DND-41 (cell line): Measurements from ENCODE around the gene SKIC8.

ENCODE experiments used
- ATAC-seq: fragments of 200-7000 bp; cut with Tn5 transposase; 3 replicates; pipeline ENCODE4 v1.9.1; 2021; ENCODE audit warnings: low read depth; ENCODE audit not compliant: insufficient read depth
- DNase-seq: peaks from one replicate; pipeline ENCODE4 v3.0.0-alpha.2; 2020
- H2AFZ ChIP-seq: 2 replicates; pipeline ENCODE4 v1.6.0; 2012; ENCODE audit warnings: low read depth, low read length
- H3K27ac ChIP-seq: 2 replicates; pipeline ENCODE4 v1.5.1; 2012; ENCODE audit warnings: low read length, inconsistent platforms
- H3K27me3 ChIP-seq: fragments of 200-600 bp; sonication (generic); 2 replicates; pipeline ENCODE4 v1.6.0; 2012; ENCODE audit warnings: low read length, mild to moderate bottlenecking, inconsistent platforms; ENCODE audit not compliant: insufficient read depth, poor library complexity
- H3K36me3 ChIP-seq: 2 replicates; pipeline ENCODE4 v1.5.1; 2012; ENCODE audit warnings: low read length, inconsistent platforms; ENCODE audit not compliant: insufficient read depth
- H3K4me1 ChIP-seq: 2 replicates; pipeline ENCODE4 v1.5.1; 2012; ENCODE audit warnings: mild to moderate bottlenecking, low read length; ENCODE audit not compliant: insufficient read depth
- H3K4me2 ChIP-seq: 2 replicates; pipeline ENCODE4 v1.6.0; 2012; ENCODE audit warnings: mild to moderate bottlenecking, moderate library complexity, low read length, inconsistent platforms; ENCODE audit not compliant: insufficient read depth
- H3K4me3 ChIP-seq, 2 experiments: fragments of 200-600 bp in 1 of 2; shearing (Covaris generic) in 1 of 2; 2 replicates each; pipeline ENCODE4 v1.5.1; 2012 to 2016; ENCODE audit warnings: inconsistent platforms in 2 of 2, low read length in 2 of 2, mild to moderate bottlenecking in 2 of 2, low read depth in 1 of 2, moderate library complexity in 1 of 2
- H3K79me2 ChIP-seq: 2 replicates; pipeline ENCODE4 v1.6.0; 2012; ENCODE audit warnings: low read length, inconsistent platforms; ENCODE audit not compliant: insufficient read depth
- H3K9ac ChIP-seq: 2 replicates; pipeline ENCODE4 v1.6.0; 2012; ENCODE audit warnings: low read depth, mild to moderate bottlenecking, inconsistent platforms, low read length, moderate library complexity
- H3K9me3 ChIP-seq: 2 replicates; pipeline ENCODE4 v1.5.1; 2012; ENCODE audit warnings: low read length, moderate library complexity, mild to moderate bottlenecking, inconsistent platforms; ENCODE audit not compliant: insufficient read depth, severe bottlenecking
- H4K20me1 ChIP-seq: 2 replicates; pipeline ENCODE4 v1.6.0; 2012; ENCODE audit warnings: low read length; ENCODE audit not compliant: insufficient read depth
- EZH2 ChIP-seq: IDR thresholded peaks from 3 replicates; pipeline ENCODE4 v1.6.1; 2012; ENCODE audit warnings: borderline replicate concordance, low read depth, mild to moderate bottlenecking, moderate library complexity, low read length, inconsistent platforms; ENCODE audit not compliant: severe bottlenecking
- TF ChIP-seq, protein P1 (sequence below): IDR thresholded peaks from 2 replicates; pipeline ENCODE4 v1.5.1; 2012; ENCODE audit warnings: borderline replicate concordance, low read length, moderate library complexity, mild to moderate bottlenecking; ENCODE audit not compliant: poor library complexity, severe bottlenecking; ENCODE audit errors: extremely low read depth

Gene SKIC8

DNA sequence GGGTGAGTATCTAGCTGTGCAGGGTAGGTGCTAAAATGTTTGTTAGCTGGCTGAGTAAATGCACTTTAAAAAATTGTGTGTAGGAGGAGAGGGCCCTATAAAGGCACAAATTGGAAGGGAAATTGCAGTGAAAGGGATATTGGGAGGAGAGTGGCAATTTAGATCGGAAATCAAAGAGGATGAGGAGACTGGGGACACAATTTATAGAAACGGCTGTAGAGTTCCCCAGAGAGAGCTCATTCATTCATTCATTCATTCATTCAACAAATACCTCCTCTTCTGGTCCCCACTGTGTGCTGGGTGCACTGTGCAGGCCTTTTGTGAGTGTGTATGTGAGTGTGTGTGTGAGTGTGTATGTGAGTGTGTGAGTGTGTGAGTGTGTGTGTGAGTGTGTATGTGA lies 32.6 kb downstream of the SKIC8 start:
- no peaks in the 10 kb centered on the region for H3K27me3 ChIP-seq
- no peaks in the 10 kb centered on the region for H3K9me3 ChIP-seq
- DNase-seq (no peak), ATAC-seq (no peak)
- H3K4me3 ChIP-seq, result no peak overlapping the region
- no peak overlapping the region for H3K9ac ChIP-seq
- TF ChIP-seq, protein P1, sequence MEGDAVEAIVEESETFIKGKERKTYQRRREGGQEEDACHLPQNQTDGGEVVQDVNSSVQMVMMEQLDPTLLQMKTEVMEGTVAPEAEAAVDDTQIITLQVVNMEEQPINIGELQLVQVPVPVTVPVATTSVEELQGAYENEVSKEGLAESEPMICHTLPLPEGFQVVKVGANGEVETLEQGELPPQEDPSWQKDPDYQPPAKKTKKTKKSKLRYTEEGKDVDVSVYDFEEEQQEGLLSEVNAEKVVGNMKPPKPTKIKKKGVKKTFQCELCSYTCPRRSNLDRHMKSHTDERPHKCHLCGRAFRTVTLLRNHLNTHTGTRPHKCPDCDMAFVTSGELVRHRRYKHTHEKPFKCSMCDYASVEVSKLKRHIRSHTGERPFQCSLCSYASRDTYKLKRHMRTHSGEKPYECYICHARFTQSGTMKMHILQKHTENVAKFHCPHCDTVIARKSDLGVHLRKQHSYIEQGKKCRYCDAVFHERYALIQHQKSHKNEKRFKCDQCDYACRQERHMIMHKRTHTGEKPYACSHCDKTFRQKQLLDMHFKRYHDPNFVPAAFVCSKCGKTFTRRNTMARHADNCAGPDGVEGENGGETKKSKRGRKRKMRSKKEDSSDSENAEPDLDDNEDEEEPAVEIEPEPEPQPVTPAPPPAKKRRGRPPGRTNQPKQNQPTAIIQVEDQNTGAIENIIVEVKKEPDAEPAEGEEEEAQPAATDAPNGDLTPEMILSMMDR, result no peak
- TF ChIP-seq EZH2, result no peak
- H3K36me3 ChIP-seq, result no peaks in the 10 kb centered on the region
- no peaks in the 10 kb centered on the region for H4K20me1 ChIP-seq
- no peak overlapping the region for H2AFZ ChIP-seq
- H3K4me2 ChIP-seq, result no peak overlapping the region
- no peaks in the 10 kb centered on the region for H3K79me2 ChIP-seq
- no peaks in the 10 kb centered on the region for H3K4me1 ChIP-seq
- no peak overlapping the region for H3K27ac ChIP-seq

DNA sequence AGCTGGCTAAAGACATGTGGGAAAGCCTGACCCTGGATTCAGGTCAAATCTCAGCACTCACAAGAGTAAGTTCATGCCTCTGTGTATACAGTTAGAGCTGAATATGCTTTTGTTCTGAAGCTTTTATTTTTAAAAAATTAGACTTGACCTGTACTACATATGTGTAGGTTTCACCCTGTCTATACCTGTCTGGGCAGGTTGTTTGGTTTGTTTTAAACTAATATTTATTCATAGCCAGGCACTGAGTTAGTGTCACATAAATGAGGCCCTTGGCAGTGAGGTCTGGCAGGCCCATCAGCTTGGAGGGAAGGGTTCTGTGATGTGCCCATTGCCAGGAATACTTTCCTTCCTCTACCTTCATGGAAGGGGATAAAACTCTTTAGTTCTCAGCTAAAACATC lies 33.2 kb downstream of the SKIC8 start:
- ATAC-seq, result no peak
- Histone ChIP-seq H3K9me3 (no peaks in the 10 kb centered on the region), H3K36me3 (no peaks in the 10 kb centered on the region), H3K4me2 (no peak overlapping the region), H3K79me2 (no peaks in the 10 kb centered on the region), H3K4me3 (no peak overlapping the region), H3K27me3 (no peaks in the 10 kb centered on the region), H3K4me1 (no peaks in the 10 kb centered on the region), H4K20me1 (no peaks in the 10 kb centered on the region), H3K9ac (no peak overlapping the region), H2AFZ (no peak overlapping the region), H3K27ac (no peak overlapping the region)
- TF ChIP-seq, protein P1, result no peak
- no peak for TF ChIP-seq EZH2
- no peak for DNase-seq

DNA sequence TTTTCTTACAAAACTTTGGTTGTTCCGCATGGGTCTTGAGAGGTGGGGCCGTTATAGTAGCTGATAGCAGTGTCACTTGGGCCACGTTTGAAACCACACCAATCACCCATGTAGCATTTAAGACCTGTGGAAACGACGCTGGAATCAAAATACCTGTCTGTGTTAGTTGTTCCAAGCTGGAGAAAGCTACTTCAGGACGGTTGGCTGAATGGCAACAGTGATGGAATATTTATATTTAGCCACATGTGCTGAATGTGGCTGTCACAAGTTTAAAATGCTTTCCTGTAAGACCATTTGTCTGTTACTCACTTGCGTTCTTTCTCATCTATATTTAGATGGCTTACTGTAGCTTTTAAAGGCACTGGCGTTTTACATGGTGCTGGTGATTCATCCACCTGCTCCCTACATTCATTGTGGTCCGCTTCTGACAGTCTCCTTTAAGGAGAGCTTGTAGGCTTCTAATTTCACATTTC lies 33.6 kb downstream of the SKIC8 start:
- Histone ChIP-seq H3K4me2 (no peak overlapping the region), H3K27me3 (no peaks in the 10 kb centered on the region), H3K4me1 (no peaks in the 10 kb centered on the region), H3K9ac (no peak overlapping the region), H3K9me3 (no peaks in the 10 kb centered on the region), H3K4me3 (no peak overlapping the region), H2AFZ (no peak overlapping the region; the same call in 1 of the 2 replicates), H4K20me1 (no peaks in the 10 kb centered on the region), H3K79me2 (no peaks in the 10 kb centered on the region), H3K27ac (no peak overlapping the region), H3K36me3 (no peaks in the 10 kb centered on the region)
- TF ChIP-seq EZH2, result no peak
- TF ChIP-seq, protein P1, result no peak
- DNase-seq (no peak), ATAC-seq (no peak)

DNA sequence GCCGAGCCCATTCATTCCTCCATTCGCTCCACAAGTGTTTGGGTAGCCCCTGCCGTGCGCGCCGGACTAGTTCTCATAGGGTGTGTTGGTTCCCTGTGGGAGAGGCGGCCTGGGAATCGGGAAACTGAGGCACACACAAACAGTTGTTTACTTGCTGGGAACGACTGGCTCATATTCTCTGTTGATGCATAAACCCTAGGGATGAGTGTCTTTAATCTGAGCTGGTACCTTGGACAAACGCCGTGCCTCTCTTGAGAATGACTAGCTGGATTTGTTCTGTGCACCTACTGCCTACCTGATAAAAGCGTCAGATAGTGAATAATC lies 34.3 kb downstream of the SKIC8 start:
- H3K9ac ChIP-seq, result no peak overlapping the region
- no peaks in the 10 kb centered on the region for H3K36me3 ChIP-seq
- no peak overlapping the region for H3K4me2 ChIP-seq
- DNase-seq, result no peak
- no peak for ATAC-seq
- no peaks in the 10 kb centered on the region for H3K9me3 ChIP-seq
- H3K4me3 ChIP-seq, result no peak overlapping the region
- H4K20me1 ChIP-seq, result no peaks in the 10 kb centered on the region
- no peaks in the 10 kb centered on the region for H3K79me2 ChIP-seq
- no peak overlapping the region for H2AFZ ChIP-seq
- no peaks in the 10 kb centered on the region for H3K4me1 ChIP-seq
- H3K27me3 ChIP-seq, result no peaks in the 10 kb centered on the region
- TF ChIP-seq, protein P1, result no peak
- no peak for TF ChIP-seq EZH2
- H3K27ac ChIP-seq, result no peak overlapping the region
